DLD1 (cell line): ENCODE data around the gene PLCXD1.
"Not testable (repeated sequence)": the region's sequence is repeated elsewhere in the genome, so short reads cannot be mapped to it uniquely, and the experiment has no call there.

Experiments
- in situ Hi-C: cut with HindIII; loops from 2 replicates; pipeline ENCODE4 v1.10.0; 2017; ENCODE audit warnings: low sequenced_read_pairs

PLCXD1 gene

GRCh38 chrX:291411-291901 lies 10.3 kb downstream of the PLCXD1 start:
- in situ Hi-C loops, result no loop called here

GRCh38 chrX:292900-293897 lies 12.0 kb downstream of the PLCXD1 start:
- in situ Hi-C loops, result no loop called here

- in situ Hi-C loops, result no loop called here
Measured at GRCh38 chrX:295136-295535, 14.0 kb downstream of the PLCXD1 start.

- in situ Hi-C loops, result no loop called here
Measured at GRCh38 chrX:298993-299392, 17.8 kb downstream of the PLCXD1 start.

- in situ Hi-C loops, result no loop called here
Measured at GRCh38 chrX:300334-300733, 19.2 kb downstream of the PLCXD1 start.

GRCh38 chrX:302975-303374 lies 21.8 kb downstream of the PLCXD1 start:
- in situ Hi-C loops, result no loop called here

GRCh38 chrX:305781-306613 lies 24.8 kb downstream of the PLCXD1 start:
- in situ Hi-C loops, result not testable (repeated sequence)

- in situ Hi-C loops, result not testable (repeated sequence)
Measured at GRCh38 chrX:306614-307251, 25.6 kb downstream of the PLCXD1 start.

- in situ Hi-C loops, result no loop called here
Measured at GRCh38 chrX:307261-308111, 26.3 kb downstream of the PLCXD1 start.

- in situ Hi-C loops, result no loop called here
Measured at GRCh38 chrX:308821-309520, 27.8 kb downstream of the PLCXD1 start.

- in situ Hi-C loops, result no loop called here
Measured at GRCh38 chrX:310621-311155, 29.5 kb downstream of the PLCXD1 start.

GRCh38 chrX:311156-312129 lies 30.3 kb downstream of the PLCXD1 start:
- in situ Hi-C loops, result no loop called here

- in situ Hi-C loops, result no loop called here
Measured at GRCh38 chrX:312621-313331, 31.6 kb downstream of the PLCXD1 start.

GRCh38 chrX:313546-313945 lies 32.4 kb downstream of the PLCXD1 start:
- in situ Hi-C loops, result no loop called here

GRCh38 chrX:314049-314448 lies 32.9 kb downstream of the PLCXD1 start:
- in situ Hi-C loops, result no loop called here

- in situ Hi-C loops, result no loop called here
Measured at GRCh38 chrX:314781-315595, 33.8 kb downstream of the PLCXD1 start.
